Measurements from ENCODE around the gene KIF1B.
"Not testable (repeated sequence)": the region's sequence is repeated elsewhere in the genome, so short reads cannot be mapped to it uniquely, and the experiment has no call there.

GRCh38 chr1:10205206-10205605 is 5.2 kb upstream of the KIF1B start:
- TF ChIP-seq CTCF (IDR thresholded peaks at IDR 0.05; ENCODE audit: low read length); EZH2 (IDR thresholded peaks at IDR 0.05; ENCODE audit: borderline replicate concordance, low read length): not testable (repeated sequence)

Data from OCI-LY1 (cell line).